ENCODE results near the gene FBXL14.

- TF ChIP-seq CTCF (IDR thresholded peaks at IDR 0.05; ENCODE audit: poor library complexity, severe bottlenecking) (no peak), REST (IDR thresholded peaks at IDR 0.05; ENCODE audit: borderline replicate concordance) (no peak), EZH2 (IDR thresholded peaks at IDR 0.05; ENCODE audit: borderline replicate concordance, insufficient read depth, low read length, poor library complexity, severe bottlenecking) (no peak), POLR2AphosphoS5 (IDR thresholded peaks at IDR 0.05) (no peak), EP300 (conservative IDR thresholded peaks at IDR 0.05; ENCODE audit: poor library complexity, severe bottlenecking) (no peak), TAF1 (IDR thresholded peaks at IDR 0.05; ENCODE audit: low read depth) (no peak), RAD21 (conservative IDR thresholded peaks at IDR 0.05) (no peak), SMC3 (conservative IDR thresholded peaks at IDR 0.05; ENCODE audit: poor library complexity) (no peak)
These were observed 71.3 kb downstream of the FBXL14 start for GRCh38 chr12:1523046-1523445.
